GM12878 (cell line): ENCODE data around the gene EDEM2. TPM values are rescaled to one million over a fixed set of nuclear protein-coding genes. Genes with fewer than 3 reads are reported as not detected.

ENCODE experiments used
- ATAC-seq: fragments of 200-7000 bp; cut with Tn5 transposase; 3 replicates; pipeline ENCODE4 v1.9.1; 2020; ENCODE audit warnings: mild to moderate bottlenecking, moderate library complexity
- BruUV-seq: library from RNA; stranded (reverse); fragments of 400-500 nt; replicated peaks from 2 replicates; lab custom pipeline; 2021; lab: Mats Ljungman, UMichigan
- CTCF ChIA-PET: fragments of 300-600 bp; sonication (Branson Sonifier 250); formaldehyde crosslinking; extraction: SDS; loops from one replicate; lab custom pipeline; 2021; ENCODE audit warnings: inconsistent platforms; lab: Yijun Ruan, JAX
- POLR2A ChIA-PET: fragments of 350-600 bp; formaldehyde crosslinking; extraction: SDS; loops from one replicate; lab custom pipeline; 2021; ENCODE audit warnings: inconsistent platforms; lab: Charles Lee
- RAD21 ChIA-PET: fragments of 300-600 bp; sonication (Branson Sonifier 250); formaldehyde crosslinking; loops from one replicate; lab custom pipeline; 2023; ENCODE audit warnings: antibody characterized with exemption; ENCODE audit not compliant: unreplicated experiment; lab: Charles Lee
- SMC1A ChIA-PET: fragments of 300-600 bp; sonication (Branson Sonifier 250); formaldehyde crosslinking; loops from one replicate; lab custom pipeline; 2023; ENCODE audit not compliant: unreplicated experiment, uncharacterized antibody; lab: Charles Lee
- DNase-seq: peaks from one replicate; pipeline ENCODE4 v3.0.0-alpha.2; 2011; ENCODE audit warnings: low read depth, low spot score
- FAIRE-seq: peaks from 3 replicates; lab custom pipeline; 2011; peaks lifted over from hg19 to GRCh38; lab: Jason Lieb, UNC
- H2AFZ ChIP-seq: 2 replicates; pipeline ENCODE4 v1.6.0; 2011; ENCODE audit warnings: low read depth, low read length, control low read depth; ENCODE audit not compliant: control insufficient read depth
- H3K27ac ChIP-seq: 2 replicates; pipeline ENCODE4 v1.5.1; 2011; ENCODE audit warnings: control low read depth; ENCODE audit not compliant: control insufficient read depth, insufficient read depth
- H3K27me3 ChIP-seq, 2 experiments: replicated peaks in 1 of 2; 2 replicates each; pipeline versions ENCODE4 v1.6.0 to v1.6.1; 2011; ENCODE audit warnings: low read length in 1 of 2; ENCODE audit not compliant: control insufficient read depth in 2 of 2, insufficient read depth in 2 of 2
- H3K36me3 ChIP-seq, 2 experiments: 2 replicates each; pipeline ENCODE4 v1.5.1; 2011; ENCODE audit warnings: low read length in 1 of 2; ENCODE audit not compliant: control insufficient read depth in 2 of 2, insufficient read depth in 2 of 2
- H3K4me1 ChIP-seq: 2 replicates; pipeline ENCODE4 v1.6.1; 2011; ENCODE audit warnings: mild to moderate bottlenecking, low read length, moderate library complexity, mixed read lengths; ENCODE audit not compliant: control insufficient read depth, insufficient read depth
- H3K4me2 ChIP-seq: 2 replicates; pipeline ENCODE4 v1.6.0; 2011; ENCODE audit warnings: control low read depth; ENCODE audit not compliant: control insufficient read depth, insufficient read depth
- H3K4me3 ChIP-seq: fragments of 200-600 bp; sonication (generic); 2 replicates; pipeline ENCODE4 v1.5.1; 2016
- H3K79me2 ChIP-seq: 2 replicates; pipeline ENCODE4 v1.6.0; 2011; ENCODE audit warnings: low read length; ENCODE audit not compliant: control insufficient read depth, insufficient read depth
- H3K9ac ChIP-seq: 2 replicates; pipeline ENCODE4 v1.8.0; 2011; ENCODE audit warnings: low read length, control low read depth, mixed read lengths; ENCODE audit not compliant: control insufficient read depth, insufficient read depth
- H3K9me3 ChIP-seq: replicated peaks from 3 replicates; pipeline ENCODE4 v1.5.1; 2011; ENCODE audit warnings: mild to moderate bottlenecking, low read length; ENCODE audit not compliant: control insufficient read depth, insufficient read depth
- H4K20me1 ChIP-seq: 2 replicates; pipeline ENCODE4 v1.6.0; 2011; ENCODE audit not compliant: control insufficient read depth, insufficient read depth
- BACH1 ChIP-seq: fragments of 450-650 bp; IDR thresholded peaks from 2 replicates; pipeline ENCODE4 v1.6.1; 2017; ENCODE audit warnings: mild to moderate bottlenecking, borderline replicate concordance
- DPF2 ChIP-seq: fragments of 450-650 bp; IDR thresholded peaks from 2 replicates; pipeline ENCODE4 v1.6.1; 2017; ENCODE audit warnings: mild to moderate bottlenecking
- HDAC2 ChIP-seq: fragments of 200-600 bp; sonication (generic); IDR thresholded peaks from 2 replicates; pipeline ENCODE4 v1.6.1; 2017
- KLF5 ChIP-seq: fragments of 450-650 bp; IDR thresholded peaks from 2 replicates; pipeline ENCODE4 v1.6.1; 2014; ENCODE audit warnings: mild to moderate bottlenecking; ENCODE audit not compliant: partially characterized antibody
- MEF2B ChIP-seq: fragments of 450-650 bp; IDR thresholded peaks from 2 replicates; pipeline ENCODE4 v1.6.1; 2018; ENCODE audit warnings: mild to moderate bottlenecking, moderate library complexity; ENCODE audit not compliant: partially characterized antibody, poor library complexity, severe bottlenecking
- MTA2 ChIP-seq: fragments of 450-650 bp; IDR thresholded peaks from 2 replicates; pipeline ENCODE4 v1.6.1; 2016; ENCODE audit warnings: low read depth, mild to moderate bottlenecking, moderate library complexity
- NBN ChIP-seq: fragments of 450-650 bp; IDR thresholded peaks from 2 replicates; pipeline ENCODE4 v1.6.1; 2016
- RAD21 ChIP-seq: IDR thresholded peaks from 2 replicates; pipeline ENCODE4 v1.6.1; 2011; ENCODE audit warnings: mild to moderate bottlenecking, low read depth, low read length, moderate library complexity; ENCODE audit not compliant: insufficient read depth
- SP1 ChIP-seq: IDR thresholded peaks from one replicate; pipeline ENCODE4 v1.6.1; 2011; ENCODE audit warnings: low read depth, low read length
- TAF1 ChIP-seq: IDR thresholded peaks from 2 replicates; pipeline ENCODE4 v1.6.1; 2011; ENCODE audit warnings: mild to moderate bottlenecking, low read depth, low read length, borderline replicate concordance
- TBL1XR1 ChIP-seq: IDR thresholded peaks from 2 replicates; pipeline ENCODE4 v1.6.1; 2012; ENCODE audit warnings: low read depth, low read length, improper control_type of control experiment
- TCF3 ChIP-seq: IDR thresholded peaks from 2 replicates; pipeline ENCODE4 v1.6.1; 2012; ENCODE audit warnings: low read depth, mild to moderate bottlenecking, low read length, borderline replicate concordance; ENCODE audit not compliant: insufficient read depth
- YBX1 ChIP-seq: fragments of 450-650 bp; IDR thresholded peaks from 2 replicates; pipeline ENCODE4 v1.6.1; 2016; ENCODE audit warnings: antibody characterized with exemption
- ZBED1 ChIP-seq: IDR thresholded peaks from 2 replicates; pipeline ENCODE4 v1.6.1; 2016; ENCODE audit warnings: borderline replicate concordance
- ZNF207 ChIP-seq: fragments of 450-650 bp; IDR thresholded peaks from 2 replicates; pipeline ENCODE4 v1.6.1; 2014; ENCODE audit warnings: antibody characterized with exemption, mild to moderate bottlenecking, borderline replicate concordance
- WGBS: methylation state at CpG from one replicate; pipeline ENCODE4 v1.1.6; 2016; ENCODE audit warnings: low lambda C conversion rate; ENCODE audit not compliant: insufficient replicate concordance, insufficient coverage; ENCODE audit errors: missing lambda C conversion rate; 5-methylcytosine and 5-hydroxymethylcytosine counted together
- in situ Hi-C: fragments of 300-500 bp; cut with MboI; formaldehyde crosslinking; loops from 9 replicates; pipeline ENCODE4 v1.14.3; 2018; ENCODE audit warnings: mixed read lengths
- intact Hi-C: fragments of 100-400 bp; cut with micrococcal nuclease; formaldehyde crosslinking; loops from one replicate; pipeline ENCODE4 v1.14.2; 2022; ENCODE audit not compliant: unreplicated experiment
- polyA plus RNA-seq, 11 experiments: library from polyadenylated mRNA; depleted of rRNA in 4 of 11; unstranded in 6 of 11; stranded (reverse) in 5 of 11; fragments of >200 nt; fragmentation: Nextera tagmentation in 4 of 11; fragmentation: Illumina TruSeq in 1 of 11; extraction: Ambion mirVana in 4 of 11; extraction: Trizol in 1 of 11; gene quantifications; 1 replicate in 1 of 11; 2 replicates in 10 of 11; pipeline versions ENCODE4 v1.2.1 to v1.2.3, GENCODE V29; 2011 to 2016; ENCODE audit warnings: inconsistent platforms in 2 of 11, missing spikeins in 2 of 11, low read depth in 1 of 11
- total RNA-seq, 4 experiments: library from RNA; depleted of rRNA in 3 of 4; stranded (reverse); fragments of >200 nt in 3 of 4; fragmentation: Illumina TruSeq in 1 of 4; extraction: Trizol in 1 of 4; gene quantifications; 2 replicates each; pipeline versions ENCODE4 v1.2.1 to v1.2.3, GENCODE V29; 2013 to 2021
- TF ChIP-seq, protein P1 (sequence below): IDR thresholded peaks from 2 replicates; pipeline ENCODE4 v1.6.1; 2011; ENCODE audit warnings: mild to moderate bottlenecking, low read depth, low read length, moderate library complexity; ENCODE audit not compliant: insufficient replicate concordance
- TF ChIP-seq, protein P2 (sequence below), 3 experiments: IDR thresholded peaks in 2 of 3; conservative IDR thresholded peaks in 1 of 3; 2 replicates each; pipeline ENCODE4 v1.5.1; 2011; ENCODE audit warnings: low read depth in 3 of 3, low read length in 3 of 3, mild to moderate bottlenecking in 3 of 3, control low read depth in 2 of 3, moderate library complexity in 2 of 3, inconsistent platforms in 1 of 3, mixed read lengths in 1 of 3; ENCODE audit not compliant: control insufficient read depth in 2 of 3, insufficient read depth in 1 of 3; ENCODE audit errors: extremely low read depth in 1 of 3
- TF ChIP-seq, protein P3 (sequence below): fragments of 450-650 bp; formaldehyde crosslinking; IDR thresholded peaks from 2 replicates; pipeline ENCODE4 v1.4.0; 2022; ENCODE audit warnings: mild to moderate bottlenecking, moderate library complexity
- TF ChIP-seq, protein P4 (sequence below): IDR thresholded peaks from 2 replicates; pipeline ENCODE4 v1.6.1; 2011; ENCODE audit warnings: borderline replicate concordance, low read depth, mild to moderate bottlenecking, moderate library complexity, low read length; ENCODE audit not compliant: insufficient read depth, poor library complexity, severe bottlenecking

The EDEM2 gene
- total and polyA plus RNA-seq, 10 of the 15 experiments (the other 5 are each of a cell fraction or from before 2014, with no cell fraction given) = 9.9 to 24.8 (median 14.8) TPM

DNA sequence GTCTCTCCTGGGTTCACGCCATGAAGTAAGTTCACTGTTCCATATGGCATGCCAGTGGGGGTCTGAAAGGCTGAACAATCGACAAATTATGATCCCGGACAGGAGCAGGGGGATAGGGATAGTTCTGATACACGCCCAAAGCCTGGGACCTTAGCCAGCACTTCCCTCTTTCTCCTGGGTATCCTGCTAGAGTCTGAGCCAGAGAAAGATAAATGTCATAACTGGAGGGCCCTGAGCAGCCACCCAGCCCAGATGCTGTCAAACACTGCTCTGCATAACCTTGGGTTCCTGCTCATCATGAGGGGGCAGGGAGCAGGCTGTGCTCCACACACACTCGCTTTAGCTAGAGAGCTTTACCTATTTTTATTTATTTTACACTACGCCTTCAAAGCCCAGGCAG is 12.3 kb downstream of the EDEM2 start:
- POLR2A ChIA-PET = no interaction called here

More for the DNA sequence above, 12.3 kb downstream of the EDEM2 start:
- Histone ChIP-seq H3K4me2 (no peak overlapping the region), H3K4me1 (no peaks in the 10 kb centered on the region), H3K27ac (no peak overlapping the region), H3K9ac (no peak overlapping the region), H3K4me3 (no peak overlapping the region), H3K27me3 (no peaks in the 10 kb centered on the region), H3K79me2 (no peaks in the 10 kb centered on the region), H4K20me1 (no peaks in the 10 kb centered on the region), H3K36me3 (peaks cover 3 to 23% of the 10 kb centered on the region in 2 experiments; a peak in 3 of 4 replicates), H3K9me3 (no peaks in the 10 kb centered on the region), H2AFZ (no peak overlapping the region)
- TF ChIP-seq NBN (no peak), HDAC2 (no peak), TCF3 (no peak), TAF1 (no peak), YBX1 (no peak), MTA2 (no peak), ZBED1 (no peak), BACH1 (no peak), DPF2 (no peak), MEF2B (no peak), TBL1XR1 (no peak), RAD21 (no peak), ZNF207 (no peak), KLF5 (no peak), SP1 (no peak)
- TF ChIP-seq, protein P1, sequence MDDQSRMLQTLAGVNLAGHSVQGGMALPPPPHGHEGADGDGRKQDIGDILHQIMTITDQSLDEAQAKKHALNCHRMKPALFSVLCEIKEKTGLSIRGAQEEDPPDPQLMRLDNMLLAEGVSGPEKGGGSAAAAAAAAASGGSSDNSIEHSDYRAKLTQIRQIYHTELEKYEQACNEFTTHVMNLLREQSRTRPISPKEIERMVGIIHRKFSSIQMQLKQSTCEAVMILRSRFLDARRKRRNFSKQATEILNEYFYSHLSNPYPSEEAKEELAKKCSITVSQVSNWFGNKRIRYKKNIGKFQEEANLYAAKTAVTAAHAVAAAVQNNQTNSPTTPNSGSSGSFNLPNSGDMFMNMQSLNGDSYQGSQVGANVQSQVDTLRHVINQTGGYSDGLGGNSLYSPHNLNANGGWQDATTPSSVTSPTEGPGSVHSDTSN = no peak
- TF ChIP-seq, protein P2, sequence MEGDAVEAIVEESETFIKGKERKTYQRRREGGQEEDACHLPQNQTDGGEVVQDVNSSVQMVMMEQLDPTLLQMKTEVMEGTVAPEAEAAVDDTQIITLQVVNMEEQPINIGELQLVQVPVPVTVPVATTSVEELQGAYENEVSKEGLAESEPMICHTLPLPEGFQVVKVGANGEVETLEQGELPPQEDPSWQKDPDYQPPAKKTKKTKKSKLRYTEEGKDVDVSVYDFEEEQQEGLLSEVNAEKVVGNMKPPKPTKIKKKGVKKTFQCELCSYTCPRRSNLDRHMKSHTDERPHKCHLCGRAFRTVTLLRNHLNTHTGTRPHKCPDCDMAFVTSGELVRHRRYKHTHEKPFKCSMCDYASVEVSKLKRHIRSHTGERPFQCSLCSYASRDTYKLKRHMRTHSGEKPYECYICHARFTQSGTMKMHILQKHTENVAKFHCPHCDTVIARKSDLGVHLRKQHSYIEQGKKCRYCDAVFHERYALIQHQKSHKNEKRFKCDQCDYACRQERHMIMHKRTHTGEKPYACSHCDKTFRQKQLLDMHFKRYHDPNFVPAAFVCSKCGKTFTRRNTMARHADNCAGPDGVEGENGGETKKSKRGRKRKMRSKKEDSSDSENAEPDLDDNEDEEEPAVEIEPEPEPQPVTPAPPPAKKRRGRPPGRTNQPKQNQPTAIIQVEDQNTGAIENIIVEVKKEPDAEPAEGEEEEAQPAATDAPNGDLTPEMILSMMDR (IDR thresholded peaks at IDR 0.05 in 2 of 3, conservative IDR thresholded peaks at IDR 0.05 in 1 of 3; ENCODE audit: control insufficient read depth in 2 of 3, extremely low read depth in 1 of 3, insufficient read depth in 1 of 3, low read depth in 3 of 3, low read length in 3 of 3) = no peak
- TF ChIP-seq, protein P3, sequence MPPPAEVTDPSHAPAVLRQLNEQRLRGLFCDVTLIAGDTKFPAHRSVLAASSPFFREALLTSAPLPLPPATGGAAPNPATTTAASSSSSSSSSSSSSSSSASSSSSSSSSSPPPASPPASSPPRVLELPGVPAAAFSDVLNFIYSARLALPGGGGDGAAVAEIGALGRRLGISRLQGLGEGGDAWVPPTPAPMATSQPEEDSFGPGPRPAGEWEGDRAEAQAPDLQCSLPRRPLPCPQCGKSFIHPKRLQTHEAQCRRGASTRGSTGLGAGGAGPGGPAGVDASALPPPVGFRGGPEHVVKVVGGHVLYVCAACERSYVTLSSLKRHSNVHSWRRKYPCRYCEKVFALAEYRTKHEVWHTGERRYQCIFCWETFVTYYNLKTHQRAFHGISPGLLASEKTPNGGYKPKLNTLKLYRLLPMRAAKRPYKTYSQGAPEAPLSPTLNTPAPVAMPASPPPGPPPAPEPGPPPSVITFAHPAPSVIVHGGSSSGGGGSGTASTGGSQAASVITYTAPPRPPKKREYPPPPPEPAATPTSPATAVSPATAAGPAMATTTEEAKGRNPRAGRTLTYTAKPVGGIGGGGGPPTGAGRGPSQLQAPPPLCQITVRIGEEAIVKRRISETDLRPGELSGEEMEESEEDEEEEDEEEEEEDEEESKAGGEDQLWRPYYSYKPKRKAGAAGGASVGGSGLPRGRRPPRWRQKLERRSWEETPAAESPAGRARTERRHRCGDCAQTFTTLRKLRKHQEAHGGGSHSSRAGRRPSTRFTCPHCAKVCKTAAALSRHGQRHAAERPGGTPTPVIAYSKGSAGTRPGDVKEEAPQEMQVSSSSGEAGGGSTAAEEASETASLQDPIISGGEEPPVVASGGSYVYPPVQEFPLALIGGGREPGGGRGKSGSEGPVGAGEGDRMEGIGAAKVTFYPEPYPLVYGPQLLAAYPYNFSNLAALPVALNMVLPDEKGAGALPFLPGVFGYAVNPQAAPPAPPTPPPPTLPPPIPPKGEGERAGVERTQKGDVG = no peak
- TF ChIP-seq, protein P4, sequence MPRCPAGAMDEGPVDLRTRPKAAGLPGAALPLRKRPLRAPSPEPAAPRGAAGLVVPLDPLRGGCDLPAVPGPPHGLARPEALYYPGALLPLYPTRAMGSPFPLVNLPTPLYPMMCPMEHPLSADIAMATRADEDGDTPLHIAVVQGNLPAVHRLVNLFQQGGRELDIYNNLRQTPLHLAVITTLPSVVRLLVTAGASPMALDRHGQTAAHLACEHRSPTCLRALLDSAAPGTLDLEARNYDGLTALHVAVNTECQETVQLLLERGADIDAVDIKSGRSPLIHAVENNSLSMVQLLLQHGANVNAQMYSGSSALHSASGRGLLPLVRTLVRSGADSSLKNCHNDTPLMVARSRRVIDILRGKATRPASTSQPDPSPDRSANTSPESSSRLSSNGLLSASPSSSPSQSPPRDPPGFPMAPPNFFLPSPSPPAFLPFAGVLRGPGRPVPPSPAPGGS = no peak
- no TSS peak for BruUV-seq
- intact Hi-C loops (no loop called here), in situ Hi-C loops (no loop called here)
- ChIA-PET SMC1A (no interaction called here), RAD21 (no interaction called here), CTCF (interaction anchor here (0.9 kb wide), 1 partner anchor 10 kb away, joined by 3 read pairs; no protein-coding TSS in a partner anchor)
- DNase-seq (no peak), FAIRE-seq (no peak), ATAC-seq (no peak)
- 95% methylated on average over 6 of the region's 6 CpGs for WGBS
